Measurements from ENCODE around the gene RHBDL3.
"Not testable (repeated sequence)": the region's sequence is repeated elsewhere in the genome, so short reads cannot be mapped to it uniquely, and the experiment has no call there.

The RHBDL3 gene

GRCh38 chr17:32323811-32324491 lies 58.3 kb downstream of the RHBDL3 start:
- no peak for DNase-seq (ENCODE audit: low read depth)

- DNase-seq (ENCODE audit: low read depth) = no peak
Measured at GRCh38 chr17:32327911-32328310, 62.3 kb downstream of the RHBDL3 start.

GRCh38 chr17:32330147-32330546 lies 64.5 kb downstream of the RHBDL3 start:
- no peak for DNase-seq (ENCODE audit: low read depth)

GRCh38 chr17:32331243-32332040 lies 65.8 kb downstream of the RHBDL3 start:
- DNase-seq (ENCODE audit: low read depth) = no peak

GRCh38 chr17:32333187-32333586 lies 67.6 kb downstream of the RHBDL3 start:
- DNase-seq (ENCODE audit: low read depth) = no peak

GRCh38 chr17:32335046-32335445 lies 69.4 kb downstream of the RHBDL3 start:
- DNase-seq (ENCODE audit: low read depth) = no peak

- peak; percentile 73 for DNase-seq (ENCODE audit: low read depth)
Measured at GRCh38 chr17:32335687-32336086, 70.1 kb downstream of the RHBDL3 start.

GRCh38 chr17:32341141-32341856 lies 75.7 kb downstream of the RHBDL3 start:
- DNase-seq (ENCODE audit: low read depth) = no peak

GRCh38 chr17:32341857-32342602 lies 76.4 kb downstream of the RHBDL3 start, which contains the start of gene C17orf75:
Gene C17orf75 (minus strand): TSS chr17:32342173. CDS start chr17:32342139, 34 bp downstream.
- no peak for DNase-seq (ENCODE audit: low read depth)

- DNase-seq (ENCODE audit: low read depth) = no peak
Measured at GRCh38 chr17:32342603-32343325, 77.1 kb downstream of the RHBDL3 start.

GRCh38 chr17:32345951-32346600 lies 80.4 kb downstream of the RHBDL3 start:
- DNase-seq (ENCODE audit: low read depth) = no peak

- DNase-seq (ENCODE audit: low read depth) = no peak
Measured at GRCh38 chr17:32348483-32348800, 82.8 kb downstream of the RHBDL3 start.

- no peak for DNase-seq (ENCODE audit: low read depth)
Measured at GRCh38 chr17:32349503-32349853, 83.8 kb downstream of the RHBDL3 start.

- DNase-seq (ENCODE audit: low read depth) = peak; percentile 86
Measured at GRCh38 chr17:32349854-32350665, 84.4 kb downstream of the RHBDL3 start, which contains the start of gene ZNF207. Gene ZNF207 (plus strand): TSS chr17:32350157. CDS start chr17:32350286, 129 bp downstream.

- DNase-seq (ENCODE audit: low read depth) = no peak
Measured at GRCh38 chr17:32350666-32351418, 85.2 kb downstream of the RHBDL3 start.

GRCh38 chr17:32352734-32353133 lies 87.1 kb downstream of the RHBDL3 start:
- DNase-seq (ENCODE audit: low read depth) = not testable (repeated sequence)

GRCh38 chr17:32355649-32356377 lies 90.2 kb downstream of the RHBDL3 start:
- no peak for DNase-seq (ENCODE audit: low read depth)

- DNase-seq (ENCODE audit: low read depth) = no peak
Measured at GRCh38 chr17:32356378-32356743, 90.7 kb downstream of the RHBDL3 start.

- no peak for DNase-seq (ENCODE audit: low read depth)
Measured at GRCh38 chr17:32356750-32357149, 91.1 kb downstream of the RHBDL3 start.
